Measurements from ENCODE around the gene EVC.

DNA sequence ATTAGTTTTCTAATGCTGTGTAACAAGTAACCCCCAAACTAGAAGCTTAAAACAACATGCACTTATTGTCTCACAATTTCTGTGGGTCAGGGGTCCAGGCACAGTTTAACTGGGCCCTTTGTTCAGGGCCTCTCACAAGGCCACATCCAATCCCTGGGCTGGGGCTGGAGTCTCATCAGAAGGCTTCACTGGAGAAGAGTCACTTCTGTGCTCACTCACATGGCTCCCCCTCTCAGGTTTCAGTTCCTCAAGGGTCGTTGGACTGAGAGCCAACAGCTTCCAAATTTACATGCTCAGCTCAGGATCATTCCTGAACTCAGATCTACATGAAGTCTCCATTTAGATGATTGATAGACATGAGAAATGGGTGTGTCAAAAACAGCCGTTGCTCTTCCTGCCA lies 77.1 kb downstream of the EVC start:
- TF ChIP-seq, protein P1, sequence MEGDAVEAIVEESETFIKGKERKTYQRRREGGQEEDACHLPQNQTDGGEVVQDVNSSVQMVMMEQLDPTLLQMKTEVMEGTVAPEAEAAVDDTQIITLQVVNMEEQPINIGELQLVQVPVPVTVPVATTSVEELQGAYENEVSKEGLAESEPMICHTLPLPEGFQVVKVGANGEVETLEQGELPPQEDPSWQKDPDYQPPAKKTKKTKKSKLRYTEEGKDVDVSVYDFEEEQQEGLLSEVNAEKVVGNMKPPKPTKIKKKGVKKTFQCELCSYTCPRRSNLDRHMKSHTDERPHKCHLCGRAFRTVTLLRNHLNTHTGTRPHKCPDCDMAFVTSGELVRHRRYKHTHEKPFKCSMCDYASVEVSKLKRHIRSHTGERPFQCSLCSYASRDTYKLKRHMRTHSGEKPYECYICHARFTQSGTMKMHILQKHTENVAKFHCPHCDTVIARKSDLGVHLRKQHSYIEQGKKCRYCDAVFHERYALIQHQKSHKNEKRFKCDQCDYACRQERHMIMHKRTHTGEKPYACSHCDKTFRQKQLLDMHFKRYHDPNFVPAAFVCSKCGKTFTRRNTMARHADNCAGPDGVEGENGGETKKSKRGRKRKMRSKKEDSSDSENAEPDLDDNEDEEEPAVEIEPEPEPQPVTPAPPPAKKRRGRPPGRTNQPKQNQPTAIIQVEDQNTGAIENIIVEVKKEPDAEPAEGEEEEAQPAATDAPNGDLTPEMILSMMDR (conservative IDR thresholded peaks at IDR 0.05; ENCODE audit: low read depth, low read length): no peak
- TF ChIP-seq MXI1 (IDR thresholded peaks at IDR 0.05; ENCODE audit: borderline replicate concordance, low read depth, low read length) (no peak), CEBPB (IDR thresholded peaks at IDR 0.05; ENCODE audit: low read depth, low read length) (no peak)

All from IMR-90 (cell line).